ENCODE measurements around the gene F2R. TPM values are rescaled to one million over a fixed set of nuclear protein-coding genes. Genes with fewer than 3 reads are reported as not detected.
A peak's percentile ranks its signal among the peaks of the same experiment; 100 is the strongest.

Gene F2R
- total and polyA plus RNA-seq, 10 of the 15 experiments (the other 5 are each of a cell fraction or from before 2014, with no cell fraction given) = 1.8 to 75.4 (median 8.0) TPM

GRCh38 chr5:76720988-76721569, 5.2 kb downstream of the F2R start (continued):
- TF ChIP-seq BHLHE40 (IDR thresholded peaks at IDR 0.05; ENCODE audit: borderline replicate concordance in 1 of 2, low read depth in 2 of 2, low read length in 1 of 2) = peak in 1 of 2 experiments; percentile 68; a peak in 2 of 4 replicates
- TF ChIP-seq EED (IDR thresholded peaks at IDR 0.05; ENCODE audit: low read depth) = peak; percentile 70
- TF ChIP-seq RFX5 (IDR thresholded peaks at IDR 0.05; ENCODE audit: low read depth, low read length) = no peak
- peak; percentile 61; the same call in 1 of the 2 replicates for TF ChIP-seq NR2F1 (conservative IDR thresholded peaks at IDR 0.05)
- peak; percentile 65; the same call in 1 of the 2 replicates for TF ChIP-seq SMARCA5 (IDR thresholded peaks at IDR 0.05)
- TF ChIP-seq ETV6 (conservative IDR thresholded peaks at IDR 0.05 in 1 of 2, IDR thresholded peaks at IDR 0.05 in 1 of 2; ENCODE audit: borderline replicate concordance in 1 of 2, low read depth in 1 of 2) = peak in 1 of 2 experiments; percentile 38; a peak in 1 of 4 replicates
- TF ChIP-seq TBL1XR1 (IDR thresholded peaks at IDR 0.05; ENCODE audit: low read depth, low read length) = peak; percentile 81
- TF ChIP-seq TAF1 (IDR thresholded peaks at IDR 0.05; ENCODE audit: borderline replicate concordance, low read depth, low read length) = no peak
- TF ChIP-seq NFYA (IDR thresholded peaks at IDR 0.05; ENCODE audit: borderline replicate concordance, low read depth, low read length) = no peak
- no peak for TF ChIP-seq LARP7 (IDR thresholded peaks at IDR 0.05)
- TF ChIP-seq E2F8 (IDR thresholded peaks at IDR 0.05; ENCODE audit: low read depth, partially characterized antibody) = peak; percentile 48
- TF ChIP-seq ATF7 (IDR thresholded peaks at IDR 0.05; ENCODE audit: low read depth) = peak; percentile 94
- 0 out of 2 replicates have a peak, but pooled peaks have one; percentile 12 for TF ChIP-seq PKNOX1 (IDR thresholded peaks at IDR 0.05)
- TF ChIP-seq MEF2B (IDR thresholded peaks at IDR 0.05; ENCODE audit: partially characterized antibody, poor library complexity, severe bottlenecking) = peak; percentile 75
- 0 out of 2 replicates have a peak, but pooled peaks have one; percentile 37 for TF ChIP-seq GATAD2B (conservative IDR thresholded peaks at IDR 0.05; ENCODE audit: low read depth)
- TF ChIP-seq MEF2A (IDR thresholded peaks at IDR 0.05; ENCODE audit: insufficient read depth, low read depth, low read length) = peak; percentile 69; the same call in 1 of the 2 replicates
- TF ChIP-seq MAX (IDR thresholded peaks at IDR 0.05; ENCODE audit: low read depth, low read length) = no peak
- TF ChIP-seq MTA2 (IDR thresholded peaks at IDR 0.05; ENCODE audit: low read depth) = peak; percentile 80
- no peak for TF ChIP-seq WRNIP1 (IDR thresholded peaks at IDR 0.05; ENCODE audit: borderline replicate concordance, low read depth, low read length)
- 0 out of 2 replicates have a peak, but pooled peaks have one; percentile 64 for TF ChIP-seq DPF2 (IDR thresholded peaks at IDR 0.05)
- TF ChIP-seq PML (IDR thresholded peaks at IDR 0.05; ENCODE audit: low read length) = no peak
- TF ChIP-seq CREM (IDR thresholded peaks at IDR 0.05; ENCODE audit: low read depth) = peak; percentile 49; the same call in 1 of the 2 replicates
- peak; percentile 65; the same call in 1 of the 2 replicates for TF ChIP-seq NFIC (IDR thresholded peaks at IDR 0.05; ENCODE audit: low read depth, low read length)
- peak; percentile 93 for TF ChIP-seq SKIL (IDR thresholded peaks at IDR 0.05; ENCODE audit: low read depth, poor library complexity, severe bottlenecking)
